Activated CD8-positive, alpha-beta T cell treated with anti-CD3 and anti-CD28 coated beads for 36 hours (primary cell): ENCODE measurements around the gene ARHGAP32. TPM values are rescaled to one million over a fixed set of nuclear protein-coding genes. Genes with fewer than 3 reads are reported as not detected.

ENCODE experiments used
- ATAC-seq: fragments of 200-7000 bp; cut with Tn5 transposase; one replicate; pipeline ENCODE4 v1.10.0; 2021; ENCODE audit warnings: mild to moderate bottlenecking, moderate library complexity
- CTCF ChIA-PET: fragments of 350-600 bp; sonication (Branson Sonifier 250); formaldehyde crosslinking; loops from one replicate; lab custom pipeline; 2021; ENCODE audit warnings: antibody characterized with exemption; lab: Charles Lee
- POLR2A ChIA-PET: fragments of 350-600 bp; sonication (Branson Sonifier 250); formaldehyde crosslinking; loops from one replicate; lab custom pipeline; 2021; ENCODE audit warnings: antibody characterized with exemption; lab: Charles Lee
- DNase-seq: peaks from one replicate; pipeline ENCODE4 v3.0.0-alpha.2; 2020
- H3K27ac Mint-ChIP-seq: one replicate; pipeline ENCODE4 v1.8.0; 2021; ENCODE audit warnings: mild to moderate bottlenecking, mixed read lengths
- H3K27me3 Mint-ChIP-seq: one replicate; pipeline ENCODE4 v1.8.0; 2021; ENCODE audit warnings: mixed read lengths
- H3K36me3 Mint-ChIP-seq: one replicate; pipeline ENCODE4 v1.8.0; 2021; ENCODE audit warnings: low read depth, mixed read lengths
- H3K4me1 Mint-ChIP-seq: one replicate; pipeline ENCODE4 v1.8.0; 2021; ENCODE audit warnings: low read depth, mixed read lengths
- H3K4me3 Mint-ChIP-seq: one replicate; pipeline ENCODE4 v1.8.0; 2021; ENCODE audit warnings: mild to moderate bottlenecking, moderate library complexity, mixed read lengths
- H3K9me3 Mint-ChIP-seq: one replicate; pipeline ENCODE4 v1.8.0; 2021; ENCODE audit warnings: mixed read lengths
- intact Hi-C: fragments of 100-400 bp; cut with micrococcal nuclease; formaldehyde crosslinking; loops from one replicate; pipeline ENCODE4 v1.10.0; 2022
- total RNA-seq, 2 experiments: library from RNA; stranded (reverse); gene quantifications; one replicate each; pipeline ENCODE4 v1.2.3, GENCODE V29; 2021
- TF ChIP-seq, protein P1 (sequence below): fragments of 200-600 bp; IDR thresholded peaks from one replicate; pipeline ENCODE4 v1.8.0; 2022; ENCODE audit warnings: antibody characterized with exemption, mild to moderate bottlenecking

The ARHGAP32 gene
- total RNA-seq, 2 experiments from 2014 or later, result 6.6 to 6.7 TPM

DNA sequence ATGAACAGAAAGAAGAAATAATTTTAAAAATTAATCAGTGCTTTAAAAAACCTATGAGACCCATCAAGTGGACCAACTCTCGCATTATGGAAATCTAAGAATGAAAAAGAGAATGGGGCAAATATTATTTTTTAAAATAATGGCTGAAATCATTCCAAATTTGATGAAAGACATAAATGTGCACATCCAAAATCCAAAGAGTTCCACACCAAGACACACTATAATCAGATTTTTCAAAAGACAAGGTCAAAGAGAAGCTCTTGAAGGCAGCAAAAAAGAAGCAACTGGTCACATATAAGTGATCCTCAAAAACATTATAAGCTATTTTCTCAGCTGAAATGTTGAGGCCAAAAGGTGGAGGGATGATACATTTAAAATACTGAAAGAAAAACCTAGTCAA is 85.3 kb downstream of the ARHGAP32 start:
- Mint-ChIP-seq H3K27ac (no peak overlapping the region), H3K36me3 (peaks cover 5% of the 10 kb centered on the region), H3K27me3 (no peaks in the 10 kb centered on the region), H3K4me1 (no peaks in the 10 kb centered on the region), H3K9me3 (peaks cover 15% of the 10 kb centered on the region), H3K4me3 (no peak overlapping the region)
- ChIA-PET CTCF (no interaction called here), POLR2A (interaction anchor here (0.6 to 0.7 kb wide), 2 partner anchors 1501 to 1654 kb away, joined by 3 read pairs; no protein-coding TSS in a partner anchor)
- intact Hi-C loops, result no loop called here
- TF ChIP-seq, protein P1, sequence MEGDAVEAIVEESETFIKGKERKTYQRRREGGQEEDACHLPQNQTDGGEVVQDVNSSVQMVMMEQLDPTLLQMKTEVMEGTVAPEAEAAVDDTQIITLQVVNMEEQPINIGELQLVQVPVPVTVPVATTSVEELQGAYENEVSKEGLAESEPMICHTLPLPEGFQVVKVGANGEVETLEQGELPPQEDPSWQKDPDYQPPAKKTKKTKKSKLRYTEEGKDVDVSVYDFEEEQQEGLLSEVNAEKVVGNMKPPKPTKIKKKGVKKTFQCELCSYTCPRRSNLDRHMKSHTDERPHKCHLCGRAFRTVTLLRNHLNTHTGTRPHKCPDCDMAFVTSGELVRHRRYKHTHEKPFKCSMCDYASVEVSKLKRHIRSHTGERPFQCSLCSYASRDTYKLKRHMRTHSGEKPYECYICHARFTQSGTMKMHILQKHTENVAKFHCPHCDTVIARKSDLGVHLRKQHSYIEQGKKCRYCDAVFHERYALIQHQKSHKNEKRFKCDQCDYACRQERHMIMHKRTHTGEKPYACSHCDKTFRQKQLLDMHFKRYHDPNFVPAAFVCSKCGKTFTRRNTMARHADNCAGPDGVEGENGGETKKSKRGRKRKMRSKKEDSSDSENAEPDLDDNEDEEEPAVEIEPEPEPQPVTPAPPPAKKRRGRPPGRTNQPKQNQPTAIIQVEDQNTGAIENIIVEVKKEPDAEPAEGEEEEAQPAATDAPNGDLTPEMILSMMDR, result no peak
- DNase-seq (no peak), ATAC-seq (no peak)

DNA sequence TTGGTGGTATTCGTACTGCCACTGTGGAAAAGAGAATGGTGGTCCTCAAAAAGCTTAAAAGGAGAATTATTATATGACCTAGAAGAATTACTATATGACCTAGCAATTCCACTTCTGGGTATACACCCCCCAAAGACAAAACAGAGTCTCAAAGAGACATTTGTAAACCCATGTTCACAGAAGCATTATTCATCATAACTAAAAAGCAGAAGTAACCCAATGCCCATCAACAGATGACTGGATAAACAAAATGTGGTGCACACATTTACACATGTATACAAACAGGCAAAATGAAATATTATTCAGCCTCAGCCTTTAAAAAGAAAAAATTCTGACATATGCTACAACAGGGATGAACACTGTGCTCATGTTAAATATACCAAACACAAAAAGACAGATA is 89.4 kb downstream of the ARHGAP32 start:
- Mint-ChIP-seq H3K27ac (no peak overlapping the region), H3K27me3 (no peaks in the 10 kb centered on the region), H3K4me1 (no peaks in the 10 kb centered on the region), H3K9me3 (peaks cover 17% of the 10 kb centered on the region), H3K36me3 (peaks cover 12% of the 10 kb centered on the region), H3K4me3 (no peak overlapping the region)
- TF ChIP-seq, protein P1, result no peak
- ChIA-PET POLR2A (no interaction called here), CTCF (interaction anchor here (1.1 kb wide), 1 partner anchor 146 kb away, joined by 3 read pairs; no protein-coding TSS in a partner anchor)
- no peak for ATAC-seq
- no peak for DNase-seq
- intact Hi-C loops, result no loop called here

DNA sequence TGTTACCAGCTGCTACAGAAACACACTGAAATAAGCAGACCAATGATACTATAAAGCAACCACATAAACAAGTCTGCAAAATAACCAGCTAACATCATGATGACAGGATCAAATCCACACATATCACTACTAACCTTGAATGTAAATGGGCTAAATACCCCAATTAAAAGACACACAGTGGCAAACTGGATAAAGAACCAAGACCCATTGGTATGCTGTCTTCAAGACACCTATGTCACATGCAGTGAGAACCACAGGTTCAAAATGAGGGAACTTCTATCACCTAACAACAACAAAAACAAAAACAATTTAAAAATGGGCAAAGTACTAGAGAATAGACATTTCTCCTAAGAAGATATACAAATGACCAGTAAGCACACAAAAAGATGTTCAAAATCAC is 89.9 kb downstream of the ARHGAP32 start:
- no peak overlapping the region for H3K27ac Mint-ChIP-seq
- POLR2A ChIA-PET, result no interaction called here
- peaks cover 15% of the 10 kb centered on the region for H3K36me3 Mint-ChIP-seq
- DNase-seq, result no peak
- ATAC-seq, result no peak
- H3K4me3 Mint-ChIP-seq, result no peak overlapping the region
- peaks cover 21% of the 10 kb centered on the region for H3K9me3 Mint-ChIP-seq
- CTCF ChIA-PET, result interaction anchor here (1.1 kb wide), 1 partner anchor 146 kb away, joined by 3 read pairs; no protein-coding TSS in a partner anchor
- H3K27me3 Mint-ChIP-seq, result no peaks in the 10 kb centered on the region
- intact Hi-C loops, result no loop called here
- no peaks in the 10 kb centered on the region for H3K4me1 Mint-ChIP-seq
- TF ChIP-seq, protein P1, result no peak

GRCh38 chr11:129093283-129093682 is 98.8 kb downstream of the ARHGAP32 start:
- POLR2A ChIA-PET, result no interaction called here
- H3K9me3 Mint-ChIP-seq, result peaks cover 10% of the 10 kb centered on the region

GRCh38 chr11:129090056-129090455 is 102.1 kb downstream of the ARHGAP32 start:
- Mint-ChIP-seq H3K36me3 (peaks cover 6% of the 10 kb centered on the region), H3K27ac (no peak overlapping the region), H3K9me3 (peaks cover 2% of the 10 kb centered on the region), H3K27me3 (no peaks in the 10 kb centered on the region), H3K4me1 (no peaks in the 10 kb centered on the region), H3K4me3 (no peak overlapping the region)
- ChIA-PET CTCF (no interaction called here), POLR2A (no interaction called here)
- intact Hi-C loops, result no loop called here
- no peak for ATAC-seq
- TF ChIP-seq, protein P1, result no peak
- DNase-seq, result no peak

More at GRCh38 chr11:129093283-129093682, 98.8 kb downstream of the ARHGAP32 start:
- TF ChIP-seq, protein P1, result no peak
- Mint-ChIP-seq H3K36me3 (peaks cover 8% of the 10 kb centered on the region), H3K27me3 (no peaks in the 10 kb centered on the region), H3K4me1 (no peaks in the 10 kb centered on the region), H3K4me3 (no peak overlapping the region), H3K27ac (no peak overlapping the region)
- CTCF ChIA-PET, result interaction anchor here (1.0 kb wide), 1 partner anchor 238 kb away, joined by 3 read pairs; no protein-coding TSS in a partner anchor
- ATAC-seq, result no peak
- no peak for DNase-seq
- intact Hi-C loops, result no loop called here
